SU-DHL-6 (cell line): ENCODE data around the gene ARHGAP4.

Source experiments
- H2AFZ ChIP-seq: fragments of 200-600 bp; sonication (generic); 2 replicates; pipeline ENCODE4 v1.6.1; 2014; ENCODE audit warnings: low read depth, mild to moderate bottlenecking, moderate library complexity, mixed read lengths, antibody characterized with exemption, low read length; ENCODE audit not compliant: severe bottlenecking
- H3F3A ChIP-seq: fragments of 200-600 bp; shearing (Covaris generic); 2 replicates; pipeline ENCODE4 v1.6.0; 2016; ENCODE audit warnings: antibody characterized with exemption, mild to moderate bottlenecking; ENCODE audit not compliant: insufficient read depth
- H3K27ac ChIP-seq: fragments of 200-600 bp; sonication (generic); 2 replicates; pipeline ENCODE4 v1.5.1; 2016; ENCODE audit warnings: low read depth, mild to moderate bottlenecking, low read length, moderate library complexity, mixed read lengths
- H3K27me3 ChIP-seq: fragments of 200-600 bp; sonication (generic), shearing (Covaris generic); 2 replicates; pipeline ENCODE4 v1.6.0; 2014; ENCODE audit warnings: mild to moderate bottlenecking, low read length
- H3K36me3 ChIP-seq: fragments of 200-600 bp; sonication (generic); 2 replicates; pipeline ENCODE4 v1.6.1; 2014; ENCODE audit warnings: mild to moderate bottlenecking, low read length, mixed read lengths
- H3K4me2 ChIP-seq: fragments of 300-600, 200-600 bp; shearing (Covaris generic), sonication (generic); 2 replicates; pipeline ENCODE4 v1.6.0; 2014; ENCODE audit warnings: low read length, low read depth, mild to moderate bottlenecking; ENCODE audit not compliant: poor library complexity, severe bottlenecking
- H3K4me3 ChIP-seq: fragments of 200-600 bp; sonication (generic); 2 replicates; pipeline ENCODE4 v1.5.1; 2014; ENCODE audit warnings: antibody characterized with exemption, low read length, mild to moderate bottlenecking, mixed read lengths; ENCODE audit not compliant: insufficient read depth, poor library complexity, severe bottlenecking
- H3K79me2 ChIP-seq: fragments of 200-600 bp; sonication (generic); 2 replicates; pipeline ENCODE4 v1.6.1; 2014; ENCODE audit warnings: mild to moderate bottlenecking, low read length, moderate library complexity; ENCODE audit not compliant: insufficient read depth
- H3K9ac ChIP-seq: fragments of 200-600 bp; sonication (generic); 2 replicates; pipeline ENCODE4 v1.7.0; 2014; ENCODE audit warnings: mild to moderate bottlenecking, low read length
- H3K9me2 ChIP-seq: fragments of 200-600 bp; sonication (generic); replicated peaks from 2 replicates; pipeline ENCODE4 v1.6.1; 2014; ENCODE audit warnings: low read length; ENCODE audit not compliant: insufficient read depth
- H3K9me3 ChIP-seq: fragments of 200-600 bp; sonication (generic); 2 replicates; pipeline ENCODE4 v1.6.1; 2014; ENCODE audit warnings: low read length, mixed read lengths; ENCODE audit not compliant: insufficient read depth
- H4K20me1 ChIP-seq: fragments of 200-600 bp; sonication (generic); 2 replicates; pipeline ENCODE4 v1.6.1; 2014; ENCODE audit warnings: low read depth, mild to moderate bottlenecking, antibody characterized with exemption, low read length, moderate library complexity, mixed read lengths
- CTCF ChIP-seq: fragments of 200-600 bp; sonication (generic); IDR thresholded peaks from one replicate; pipeline ENCODE4 v1.5.1; 2017; ENCODE audit warnings: antibody characterized with exemption, mild to moderate bottlenecking, low read length, moderate library complexity; ENCODE audit not compliant: insufficient read depth, poor library complexity, severe bottlenecking
- EZH2phosphoT487 ChIP-seq: fragments of 200-600 bp; sonication (generic), shearing (Covaris generic); conservative IDR thresholded peaks from 2 replicates; pipeline ENCODE4 v1.6.1; 2018; ENCODE audit warnings: mild to moderate bottlenecking, antibody characterized with exemption, low read length, moderate library complexity, mixed read lengths

The ARHGAP4 gene

GRCh38 chrX:153877571-153878261 is 48.3 kb downstream of the ARHGAP4 start:
- no peak overlapping the region for H3K4me2 ChIP-seq
- no peaks in the 10 kb centered on the region for H3K36me3 ChIP-seq
- H3K4me3 ChIP-seq = no peak overlapping the region
- H4K20me1 ChIP-seq = no peaks in the 10 kb centered on the region
- no peak for TF ChIP-seq CTCF
- no peak for TF ChIP-seq EZH2phosphoT487
- no peaks in the 10 kb centered on the region for H3K9me2 ChIP-seq
- no peaks in the 10 kb centered on the region for H3K9me3 ChIP-seq
- no peaks in the 10 kb centered on the region for H3K79me2 ChIP-seq
- H3K9ac ChIP-seq = no peak overlapping the region
- no peak overlapping the region for H3K27ac ChIP-seq
- H2AFZ ChIP-seq = no peak overlapping the region
- H3K27me3 ChIP-seq = no peaks in the 10 kb centered on the region
- H3F3A ChIP-seq = no peaks in the 10 kb centered on the region

- H3K79me2 ChIP-seq = no peaks in the 10 kb centered on the region
- no peak overlapping the region for H3K9ac ChIP-seq
- no peaks in the 10 kb centered on the region for H3K9me2 ChIP-seq
- TF ChIP-seq EZH2phosphoT487 = no peak
- no peak for TF ChIP-seq CTCF
- H3K36me3 ChIP-seq = no peaks in the 10 kb centered on the region
- H3K9me3 ChIP-seq = no peaks in the 10 kb centered on the region
- H4K20me1 ChIP-seq = no peaks in the 10 kb centered on the region
- H3K27ac ChIP-seq = no peak overlapping the region
- no peak overlapping the region for H2AFZ ChIP-seq
- H3K27me3 ChIP-seq = no peaks in the 10 kb centered on the region
- H3F3A ChIP-seq = no peaks in the 10 kb centered on the region
- no peak overlapping the region for H3K4me2 ChIP-seq
- H3K4me3 ChIP-seq = no peak overlapping the region
These were observed 50.0 kb downstream of the ARHGAP4 start for GRCh38 chrX:153876112-153876491.

GRCh38 chrX:153875391-153876111 is 50.5 kb downstream of the ARHGAP4 start:
- no peaks in the 10 kb centered on the region for H3K36me3 ChIP-seq
- H2AFZ ChIP-seq = no peak overlapping the region
- no peaks in the 10 kb centered on the region for H4K20me1 ChIP-seq
- no peaks in the 10 kb centered on the region for H3K9me2 ChIP-seq
- H3K9me3 ChIP-seq = no peaks in the 10 kb centered on the region
- no peaks in the 10 kb centered on the region for H3K79me2 ChIP-seq
- H3K27ac ChIP-seq = no peak overlapping the region
- no peak overlapping the region for H3K4me2 ChIP-seq
- TF ChIP-seq EZH2phosphoT487 (no peak), CTCF (no peak)
- no peak overlapping the region for H3K9ac ChIP-seq
- no peaks in the 10 kb centered on the region for H3F3A ChIP-seq
- H3K4me3 ChIP-seq = no peak overlapping the region
- H3K27me3 ChIP-seq = no peaks in the 10 kb centered on the region
